HL-60/S4 treated with retinoic acid at 250 ng/mL for 4 days and 3 days (cell line): Measurements from ENCODE around the gene PACSIN2.
"Not testable (repeated sequence)": the region's sequence is repeated elsewhere in the genome, so short reads cannot be mapped to it uniquely, and the experiment has no call there.

Source experiments
- in situ Hi-C: fragments of 300-500 bp; cut with MboI; formaldehyde crosslinking; loops from 2 replicates; pipeline ENCODE4 v1.7.0; 2022; ENCODE audit warnings: low sequenced_read_pairs

PACSIN2 gene

GRCh38 chr22:42992886-42993479 is 22.0 kb downstream of the PACSIN2 start:
- in situ Hi-C loops, result no loop called here

GRCh38 chr22:42992092-42992491 is 22.9 kb downstream of the PACSIN2 start:
- in situ Hi-C loops, result no loop called here

GRCh38 chr22:42991010-42991651 is 23.8 kb downstream of the PACSIN2 start:
- in situ Hi-C loops, result no loop called here

GRCh38 chr22:42990131-42990838 is 24.7 kb downstream of the PACSIN2 start:
- in situ Hi-C loops, result no loop called here

- in situ Hi-C loops, result no loop called here
Observed at GRCh38 chr22:42986115-42986514, 28.8 kb downstream of the PACSIN2 start.

GRCh38 chr22:42985531-42985905 is 29.4 kb downstream of the PACSIN2 start:
- in situ Hi-C loops, result no loop called here

- in situ Hi-C loops, result no loop called here
Observed at GRCh38 chr22:42984814-42985530, 30.0 kb downstream of the PACSIN2 start.

- in situ Hi-C loops, result no loop called here
Observed at GRCh38 chr22:42984397-42984796, 30.6 kb downstream of the PACSIN2 start.

- in situ Hi-C loops, result no loop called here
Observed at GRCh38 chr22:42983470-42983869, 31.5 kb downstream of the PACSIN2 start.

- in situ Hi-C loops, result no loop called here
Observed at GRCh38 chr22:42979606-42980005, 35.3 kb downstream of the PACSIN2 start.

- in situ Hi-C loops, result no loop called here
Observed at GRCh38 chr22:42978453-42979103, 36.4 kb downstream of the PACSIN2 start.

- in situ Hi-C loops, result no loop called here
Observed at GRCh38 chr22:42977569-42977968, 37.4 kb downstream of the PACSIN2 start.

GRCh38 chr22:42976217-42976933 is 38.6 kb downstream of the PACSIN2 start:
- in situ Hi-C loops, result no loop called here

GRCh38 chr22:42974223-42974622 is 40.7 kb downstream of the PACSIN2 start:
- in situ Hi-C loops, result no loop called here

GRCh38 chr22:42973536-42973881 is 41.4 kb downstream of the PACSIN2 start:
- in situ Hi-C loops, result no loop called here

- in situ Hi-C loops, result no loop called here
Observed at GRCh38 chr22:42972649-42973535, 42.1 kb downstream of the PACSIN2 start.

- in situ Hi-C loops, result not testable (repeated sequence)
Observed at GRCh38 chr22:42971473-42971860, 43.5 kb downstream of the PACSIN2 start.

GRCh38 chr22:42970029-42970428 is 44.9 kb downstream of the PACSIN2 start:
- in situ Hi-C loops, result no loop called here

- in situ Hi-C loops, result no loop called here
Observed at GRCh38 chr22:42969348-42969975, 45.5 kb downstream of the PACSIN2 start.
